C4-2B (cell line): ENCODE data around the gene CXXC5.

Experiments used
- CTCF ChIP-seq: fragments of 450-650 bp; conservative IDR thresholded peaks from 2 replicates; pipeline ENCODE4 v1.5.1; 2017; ENCODE audit warnings: mild to moderate bottlenecking
- ZFX ChIP-seq: fragments of 450-650 bp; IDR thresholded peaks from 2 replicates; pipeline ENCODE4 v1.6.1; 2017

DNA sequence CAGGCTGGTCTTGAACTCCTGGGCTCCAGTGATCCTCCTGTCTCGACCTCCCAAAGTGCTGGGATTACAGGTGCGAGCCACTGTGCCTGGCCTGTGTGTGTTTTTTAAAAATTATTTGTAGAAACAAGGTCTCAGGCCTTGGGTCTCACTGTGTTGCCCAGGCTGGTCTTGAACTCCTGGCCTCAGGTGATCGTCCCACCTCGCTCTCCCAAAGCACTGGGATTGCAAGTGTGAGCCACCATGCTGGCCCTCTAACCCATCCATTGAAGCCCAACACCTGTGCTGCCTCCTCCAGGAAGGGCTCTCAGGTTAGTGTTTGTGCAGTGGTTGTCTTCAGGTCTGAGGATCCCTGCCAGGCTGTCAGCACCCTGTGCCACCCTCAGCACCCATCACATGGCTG lies 56.6 kb downstream of the CXXC5 start:
- no peak for TF ChIP-seq CTCF
- TF ChIP-seq ZFX, result no peak
